B cell (primary cell): Measurements from ENCODE around the gene ZNF484.
"Not testable (repeated sequence)": the region's sequence is repeated elsewhere in the genome, so short reads cannot be mapped to it uniquely, and the experiment has no call there.

Source experiments
- EZH2 ChIP-seq: IDR thresholded peaks from 2 replicates; pipeline ENCODE4 v1.6.1; 2012; ENCODE audit warnings: borderline replicate concordance, low read depth, mild to moderate bottlenecking, moderate library complexity, low read length; ENCODE audit not compliant: insufficient read depth, poor library complexity, severe bottlenecking
- TF ChIP-seq, protein P1 (sequence below): fragments of 200-600 bp; IDR thresholded peaks from one replicate; pipeline ENCODE4 v1.8.0; 2022; ENCODE audit warnings: antibody characterized with exemption, mild to moderate bottlenecking

DNA sequence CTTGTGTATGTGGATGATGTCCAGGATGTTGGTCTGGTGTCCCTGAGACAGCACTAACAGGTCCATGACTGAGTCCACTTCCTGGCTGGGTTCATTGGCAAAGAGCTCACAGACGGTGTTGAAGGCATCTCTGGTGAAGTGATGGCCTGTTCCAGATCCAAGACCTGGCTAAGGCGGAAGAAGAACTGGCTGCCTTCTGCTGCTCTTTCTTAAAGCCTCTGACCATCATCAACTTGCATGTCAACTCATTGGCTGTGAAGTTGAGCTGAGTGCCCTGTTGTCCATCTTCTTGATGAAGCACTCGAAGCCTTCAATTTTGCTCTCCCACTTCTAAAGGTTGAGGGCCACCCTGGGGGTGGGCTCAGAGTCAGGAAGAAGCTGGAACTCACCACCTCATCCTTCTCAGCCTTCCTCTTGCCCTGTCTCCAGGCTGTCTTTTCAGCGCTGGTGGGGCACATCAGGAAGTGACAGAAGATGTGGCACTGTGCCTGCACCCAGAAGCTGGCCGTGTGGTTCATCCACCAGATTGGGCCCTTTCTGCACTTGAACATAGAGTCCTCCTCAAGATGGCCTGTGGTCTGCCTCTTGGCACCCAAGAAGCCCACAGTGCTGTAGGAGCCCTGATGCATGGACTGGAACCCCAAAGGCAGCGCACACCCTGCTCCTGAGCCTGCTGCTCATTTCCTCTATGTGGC is 16.2 kb upstream of the ZNF484 start:
- TF ChIP-seq, protein P1, sequence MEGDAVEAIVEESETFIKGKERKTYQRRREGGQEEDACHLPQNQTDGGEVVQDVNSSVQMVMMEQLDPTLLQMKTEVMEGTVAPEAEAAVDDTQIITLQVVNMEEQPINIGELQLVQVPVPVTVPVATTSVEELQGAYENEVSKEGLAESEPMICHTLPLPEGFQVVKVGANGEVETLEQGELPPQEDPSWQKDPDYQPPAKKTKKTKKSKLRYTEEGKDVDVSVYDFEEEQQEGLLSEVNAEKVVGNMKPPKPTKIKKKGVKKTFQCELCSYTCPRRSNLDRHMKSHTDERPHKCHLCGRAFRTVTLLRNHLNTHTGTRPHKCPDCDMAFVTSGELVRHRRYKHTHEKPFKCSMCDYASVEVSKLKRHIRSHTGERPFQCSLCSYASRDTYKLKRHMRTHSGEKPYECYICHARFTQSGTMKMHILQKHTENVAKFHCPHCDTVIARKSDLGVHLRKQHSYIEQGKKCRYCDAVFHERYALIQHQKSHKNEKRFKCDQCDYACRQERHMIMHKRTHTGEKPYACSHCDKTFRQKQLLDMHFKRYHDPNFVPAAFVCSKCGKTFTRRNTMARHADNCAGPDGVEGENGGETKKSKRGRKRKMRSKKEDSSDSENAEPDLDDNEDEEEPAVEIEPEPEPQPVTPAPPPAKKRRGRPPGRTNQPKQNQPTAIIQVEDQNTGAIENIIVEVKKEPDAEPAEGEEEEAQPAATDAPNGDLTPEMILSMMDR = not testable (repeated sequence)
- TF ChIP-seq EZH2 = not testable (repeated sequence)
